Measurements from ENCODE around the gene OR52I2. TPM values are rescaled to one million over a fixed set of nuclear protein-coding genes. Genes with fewer than 3 reads are reported as not detected.

The OR52I2 gene
- total and polyA plus RNA-seq, 2 donors (not counting 1 experiment from before 2014, with no cell fraction given): not detected

GRCh38 chr11:4576880-4577279 is 4.7 kb upstream of the OR52I2 start:
- Histone ChIP-seq H3K27me3 (ENCODE audit: control insufficient read depth, insufficient read depth, low read length) (no peaks in the 10 kb centered on the region), H3K4me3 (replicated peaks in 1 of 4; ENCODE audit: control extremely low read depth in 1 of 4, insufficient read depth in 1 of 4, low read depth in 3 of 4, low read length in 4 of 4) (no peak overlapping the region)

GRCh38 chr11:4577761-4578160 is 3.8 kb upstream of the OR52I2 start:
- H3K36me3 ChIP-seq (ENCODE audit: control insufficient read depth, insufficient read depth, low read length): no peaks in the 10 kb centered on the region
- no peak overlapping the region for H3K27ac ChIP-seq (ENCODE audit: insufficient read depth, low read length)
- no peak overlapping the region for H2AFZ ChIP-seq (ENCODE audit: low read length)
- no peaks in the 10 kb centered on the region for H3K4me1 ChIP-seq (ENCODE audit: control insufficient read depth, extremely low read depth, insufficient read depth, low read length)
- no peak overlapping the region for H3K4me3 ChIP-seq (replicated peaks in 1 of 4; ENCODE audit: control extremely low read depth in 1 of 4, insufficient read depth in 1 of 4, low read depth in 3 of 4, low read length in 4 of 4)
- H3K4me2 ChIP-seq (ENCODE audit: extremely low read depth, insufficient read depth, low read length): no peak overlapping the region
- TF ChIP-seq CTCF (conservative IDR thresholded peaks at IDR 0.05 in 1 of 2, IDR thresholded peaks at IDR 0.05 in 1 of 2; ENCODE audit: low read depth in 1 of 2, low read length in 2 of 2): no peak
- no peaks in the 10 kb centered on the region for H3K27me3 ChIP-seq (ENCODE audit: control insufficient read depth, insufficient read depth, low read length)
- DNase-seq (ENCODE audit: low read depth in 2 of 2): no peak
- no peaks in the 10 kb centered on the region for H3K9me3 ChIP-seq (ENCODE audit: control insufficient read depth, insufficient read depth, low read depth, low read length)
- no peak overlapping the region for H3K9ac ChIP-seq (ENCODE audit: insufficient read depth, low read length)
- H4K20me1 ChIP-seq (ENCODE audit: control insufficient read depth, extremely low read depth, insufficient read depth, low read length): no peaks in the 10 kb centered on the region
- no peaks in the 10 kb centered on the region for H3K79me2 ChIP-seq (ENCODE audit: control insufficient read depth, insufficient read depth, low read length)

More at GRCh38 chr11:4576880-4577279, 4.7 kb upstream of the OR52I2 start:
- Histone ChIP-seq H3K27ac (ENCODE audit: insufficient read depth, low read length) (no peak overlapping the region), H3K4me1 (ENCODE audit: control insufficient read depth, extremely low read depth, insufficient read depth, low read length) (no peaks in the 10 kb centered on the region), H2AFZ (ENCODE audit: low read length) (no peak overlapping the region), H4K20me1 (ENCODE audit: control insufficient read depth, extremely low read depth, insufficient read depth, low read length) (no peaks in the 10 kb centered on the region), H3K4me2 (ENCODE audit: extremely low read depth, insufficient read depth, low read length) (no peak overlapping the region), H3K9ac (ENCODE audit: insufficient read depth, low read length) (no peak overlapping the region), H3K36me3 (ENCODE audit: control insufficient read depth, insufficient read depth, low read length) (no peaks in the 10 kb centered on the region), H3K79me2 (ENCODE audit: control insufficient read depth, insufficient read depth, low read length) (no peaks in the 10 kb centered on the region), H3K9me3 (ENCODE audit: control insufficient read depth, insufficient read depth, low read depth, low read length) (no peaks in the 10 kb centered on the region)
- TF ChIP-seq CTCF (conservative IDR thresholded peaks at IDR 0.05 in 1 of 2, IDR thresholded peaks at IDR 0.05 in 1 of 2; ENCODE audit: low read depth in 1 of 2, low read length in 2 of 2): no peak
- TF ChIP-seq EZH2 (IDR thresholded peaks at IDR 0.05; ENCODE audit: low read length, missing control alignments): no peak
- DNase-seq (ENCODE audit: low read depth in 2 of 2): no peak

GRCh38 chr11:4578624-4579023 is 2.9 kb upstream of the OR52I2 start:
- Histone ChIP-seq H3K4me1 (ENCODE audit: control insufficient read depth, extremely low read depth, insufficient read depth, low read length) (no peaks in the 10 kb centered on the region), H3K27me3 (ENCODE audit: control insufficient read depth, insufficient read depth, low read length) (no peaks in the 10 kb centered on the region), H3K27ac (ENCODE audit: insufficient read depth, low read length) (no peak overlapping the region), H3K4me3 (replicated peaks in 1 of 4; ENCODE audit: control extremely low read depth in 1 of 4, insufficient read depth in 1 of 4, low read depth in 3 of 4, low read length in 4 of 4) (no peak overlapping the region), H3K79me2 (ENCODE audit: control insufficient read depth, insufficient read depth, low read length) (no peaks in the 10 kb centered on the region), H3K36me3 (ENCODE audit: control insufficient read depth, insufficient read depth, low read length) (no peaks in the 10 kb centered on the region), H4K20me1 (ENCODE audit: control insufficient read depth, extremely low read depth, insufficient read depth, low read length) (no peaks in the 10 kb centered on the region), H3K9ac (ENCODE audit: insufficient read depth, low read length) (no peak overlapping the region), H3K9me3 (ENCODE audit: control insufficient read depth, insufficient read depth, low read depth, low read length) (no peaks in the 10 kb centered on the region), H2AFZ (ENCODE audit: low read length) (no peak overlapping the region), H3K4me2 (ENCODE audit: extremely low read depth, insufficient read depth, low read length) (no peak overlapping the region)
- no peak for TF ChIP-seq CTCF (conservative IDR thresholded peaks at IDR 0.05 in 1 of 2, IDR thresholded peaks at IDR 0.05 in 1 of 2; ENCODE audit: low read depth in 1 of 2, low read length in 2 of 2)
- TF ChIP-seq EZH2 (IDR thresholded peaks at IDR 0.05; ENCODE audit: low read length, missing control alignments): no peak
- no peak for DNase-seq (ENCODE audit: low read depth in 2 of 2)

Data from fibroblast of lung (primary cell).